EL (cell line): ENCODE data around the gene ADIPOR2.
"Not testable (repeated sequence)": the region's sequence is repeated elsewhere in the genome, so short reads cannot be mapped to it uniquely, and the experiment has no call there.

Source experiments
- DNase-seq: peaks from one replicate; pipeline ENCODE4 v3.0.0-alpha.2; 2016

The ADIPOR2 gene

GRCh38 chr12:1705774-1706631, 15.1 kb downstream of the ADIPOR2 start:
- no peak for DNase-seq

- DNase-seq = no peak
These were observed 15.7 kb downstream of the ADIPOR2 start for GRCh38 chr12:1706632-1706980.

GRCh38 chr12:1707051-1707450, 16.2 kb downstream of the ADIPOR2 start:
- DNase-seq = no peak

- DNase-seq = not testable (repeated sequence)
These were observed 19.1 kb downstream of the ADIPOR2 start for GRCh38 chr12:1709968-1710367.

GRCh38 chr12:1710870-1711269, 20.0 kb downstream of the ADIPOR2 start:
- not testable (repeated sequence) for DNase-seq

- not testable (repeated sequence) for DNase-seq
These were observed 20.8 kb downstream of the ADIPOR2 start for GRCh38 chr12:1711536-1712211.

GRCh38 chr12:1712305-1712704, 21.4 kb downstream of the ADIPOR2 start:
- not testable (repeated sequence) for DNase-seq

GRCh38 chr12:1712852-1713251, 22.0 kb downstream of the ADIPOR2 start:
- not testable (repeated sequence) for DNase-seq

GRCh38 chr12:1713783-1714348, 23.0 kb downstream of the ADIPOR2 start:
- not testable (repeated sequence) for DNase-seq

GRCh38 chr12:1715459-1715858, 24.6 kb downstream of the ADIPOR2 start:
- not testable (repeated sequence) for DNase-seq

- no peak for DNase-seq
These were observed 25.5 kb downstream of the ADIPOR2 start for GRCh38 chr12:1716215-1716862.

GRCh38 chr12:1716911-1717310, 26.0 kb downstream of the ADIPOR2 start:
- no peak for DNase-seq

- no peak for DNase-seq
These were observed 28.3 kb downstream of the ADIPOR2 start for GRCh38 chr12:1719139-1719538.

GRCh38 chr12:1720494-1720893, 29.6 kb downstream of the ADIPOR2 start:
- DNase-seq = no peak

- no peak for DNase-seq
These were observed 32.9 kb downstream of the ADIPOR2 start for GRCh38 chr12:1723721-1724120.

- DNase-seq = no peak
These were observed 33.4 kb downstream of the ADIPOR2 start for GRCh38 chr12:1724250-1724649.

- no peak for DNase-seq
These were observed 35.9 kb downstream of the ADIPOR2 start for GRCh38 chr12:1726753-1727152.

GRCh38 chr12:1728824-1729223, 38.0 kb downstream of the ADIPOR2 start:
- DNase-seq = no peak

- no peak for DNase-seq
These were observed 40.3 kb downstream of the ADIPOR2 start for GRCh38 chr12:1731019-1731687.

GRCh38 chr12:1731688-1732078, 40.8 kb downstream of the ADIPOR2 start:
- DNase-seq = not testable (repeated sequence)

GRCh38 chr12:1732914-1733313, 42.0 kb downstream of the ADIPOR2 start:
- DNase-seq = no peak

GRCh38 chr12:1733712-1734111, 42.8 kb downstream of the ADIPOR2 start:
- not testable (repeated sequence) for DNase-seq
